Upper lobe of left lung (tissue), 6 donors: ENCODE data around the gene RNF180. TPM values are rescaled to one million over a fixed set of nuclear protein-coding genes. Genes with fewer than 3 reads are reported as not detected.

Experiments
- total RNA-seq, 6 donors: library from RNA; depleted of rRNA in 4 of 6; stranded (reverse); fragments of >200 nt in 4 of 6; gene quantifications; one replicate each; pipeline versions ENCODE4 v1.1.0 to v1.2.1, GENCODE V29; 2016 to 2021
- donor health status: DM: no; HTN: no; CAD: no; lungs with moderate emphysema.
- donor health status: DM: no; HTN: yes; CAD: no; lungs with severe emphysema.

Gene RNF180
- total RNA-seq, 6 donors from 2014 or later: 5.0 to 17.4 (median 9.7) TPM

Other genes starting within 250 kb of the RNF180 start
- under 1 TPM in 1 of 6 donors, not detected in 5; 0.55 TPM for gene HTR1A, start 203.4 kb upstream of the RNF180 start, total RNA-seq